SU-DHL-6 (cell line): Measurements from ENCODE around the gene JAK3.

ENCODE experiments used
- CTCF ChIP-seq: fragments of 200-600 bp; sonication (generic); IDR thresholded peaks from one replicate; pipeline ENCODE4 v1.5.1; 2017; ENCODE audit warnings: antibody characterized with exemption, mild to moderate bottlenecking, low read length, moderate library complexity; ENCODE audit not compliant: insufficient read depth, poor library complexity, severe bottlenecking
- EZH2phosphoT487 ChIP-seq: fragments of 200-600 bp; sonication (generic), shearing (Covaris generic); conservative IDR thresholded peaks from 2 replicates; pipeline ENCODE4 v1.6.1; 2018; ENCODE audit warnings: mild to moderate bottlenecking, antibody characterized with exemption, low read length, moderate library complexity, mixed read lengths

GRCh38 chr19:17889609-17890214 lies 41.9 kb upstream of the JAK3 start:
- no peak for TF ChIP-seq CTCF
- no peak for TF ChIP-seq EZH2phosphoT487
